NAMALWA (cell line): ENCODE data around the gene NAV2.
"Not testable (repeated sequence)": the region's sequence is repeated elsewhere in the genome, so short reads cannot be mapped to it uniquely, and the experiment has no call there.

ENCODE experiments used
- DNase-seq: peaks from one replicate; pipeline ENCODE4 v3.0.0-alpha.2; 2015; ENCODE audit warnings: low spot score

The NAV2 gene

GRCh38 chr11:19895776-19896175 is 183.1 kb downstream of the NAV2 start:
- no peak for DNase-seq

DNA sequence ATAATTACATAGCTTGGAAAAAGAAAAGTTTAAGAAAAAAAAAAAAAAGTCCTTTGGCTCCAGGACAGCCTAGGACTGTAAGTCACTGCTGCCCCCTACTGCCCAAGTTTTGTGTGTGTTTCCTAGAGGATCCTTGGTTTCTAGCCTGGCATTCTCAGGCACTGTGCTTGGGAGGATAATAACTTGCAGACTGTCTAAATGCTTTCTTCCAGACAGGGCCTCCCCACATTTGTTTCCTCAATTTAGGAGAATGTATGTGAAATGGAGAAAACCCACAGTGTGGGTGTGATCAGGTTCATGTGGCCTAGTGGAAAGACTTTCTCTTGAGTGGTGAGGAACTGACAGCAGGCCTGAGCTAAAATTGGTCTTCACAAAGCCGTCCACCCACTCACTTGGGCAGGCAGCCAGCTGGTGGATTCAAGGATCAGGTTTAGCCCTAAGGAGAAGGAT is 191.0 kb downstream of the NAV2 start:
- peak; percentile 68 for DNase-seq

- DNase-seq: peak; percentile 7
These were observed 192.7 kb downstream of the NAV2 start for GRCh38 chr11:19905280-19905853.

GRCh38 chr11:19906126-19906525 is 193.5 kb downstream of the NAV2 start:
- peak; percentile 3 for DNase-seq

DNA sequence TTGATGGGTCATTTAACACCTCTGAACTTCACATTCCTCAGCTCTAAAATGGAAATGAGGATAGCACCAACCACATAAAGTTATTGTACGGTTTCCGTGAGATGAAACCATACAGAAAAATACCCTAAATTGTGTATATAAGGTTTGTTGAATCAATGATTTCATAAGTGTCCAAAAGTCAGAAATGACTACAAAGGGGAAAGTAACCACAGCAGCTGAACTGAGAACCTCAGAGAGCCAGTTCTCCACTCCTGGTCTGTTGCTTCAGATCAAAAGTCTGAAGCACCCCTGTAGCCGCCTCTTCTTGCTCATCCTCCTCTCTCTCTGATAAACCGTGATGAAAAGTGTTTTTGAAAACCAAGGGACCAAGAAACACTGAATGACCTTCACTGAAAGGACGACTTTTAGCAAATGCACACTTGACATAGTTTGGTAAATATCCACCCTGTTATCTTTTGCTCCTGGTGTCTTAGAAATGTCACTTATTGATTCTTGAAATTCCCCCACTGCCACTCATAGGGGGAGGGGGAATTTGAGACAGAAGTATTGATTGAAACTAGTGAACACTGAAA is 194.5 kb downstream of the NAV2 start:
- no peak for DNase-seq

GRCh38 chr11:19907839-19908238 is 195.2 kb downstream of the NAV2 start:
- no peak for DNase-seq

GRCh38 chr11:19910931-19911330 is 198.3 kb downstream of the NAV2 start:
- DNase-seq: no peak

DNA sequence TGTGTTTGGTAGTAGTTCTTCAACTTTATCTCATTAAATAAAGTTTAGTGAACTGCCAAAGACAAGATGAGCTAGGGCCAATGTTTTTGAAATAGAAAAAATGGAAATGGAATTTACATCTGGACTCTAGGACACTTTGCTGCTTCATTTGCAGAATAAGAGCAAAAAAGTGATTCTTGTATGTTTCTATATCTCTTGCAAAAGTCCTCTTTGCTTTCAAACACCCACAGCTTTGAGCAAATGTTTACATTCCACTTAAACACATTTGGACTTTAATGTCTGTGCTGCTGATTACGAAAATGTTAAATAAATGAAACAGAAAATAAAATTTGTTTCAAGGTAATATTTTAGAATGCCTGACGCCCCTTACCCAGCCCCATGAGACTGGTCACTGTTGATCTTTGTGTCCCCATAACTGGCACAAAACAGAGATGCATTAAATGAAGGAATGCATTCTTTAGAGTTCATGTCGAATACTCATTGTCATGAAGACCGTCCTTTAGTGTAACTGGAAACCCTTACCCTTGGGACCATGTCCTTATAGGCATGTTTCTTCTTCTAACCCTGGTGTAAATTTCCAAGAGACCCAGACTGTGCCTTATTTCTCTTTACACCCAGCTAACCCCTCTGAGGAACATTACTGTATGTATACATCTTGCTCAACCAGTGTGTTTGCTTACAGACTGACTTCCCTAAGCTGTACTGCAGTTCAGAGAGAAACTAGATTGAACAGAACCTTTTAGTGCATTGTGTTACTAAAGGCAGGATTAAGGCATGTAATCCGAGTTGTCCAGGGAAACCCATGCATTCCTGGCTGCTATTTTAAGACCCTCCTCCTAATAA is 199.7 kb downstream of the NAV2 start:
- no peak for DNase-seq

DNA sequence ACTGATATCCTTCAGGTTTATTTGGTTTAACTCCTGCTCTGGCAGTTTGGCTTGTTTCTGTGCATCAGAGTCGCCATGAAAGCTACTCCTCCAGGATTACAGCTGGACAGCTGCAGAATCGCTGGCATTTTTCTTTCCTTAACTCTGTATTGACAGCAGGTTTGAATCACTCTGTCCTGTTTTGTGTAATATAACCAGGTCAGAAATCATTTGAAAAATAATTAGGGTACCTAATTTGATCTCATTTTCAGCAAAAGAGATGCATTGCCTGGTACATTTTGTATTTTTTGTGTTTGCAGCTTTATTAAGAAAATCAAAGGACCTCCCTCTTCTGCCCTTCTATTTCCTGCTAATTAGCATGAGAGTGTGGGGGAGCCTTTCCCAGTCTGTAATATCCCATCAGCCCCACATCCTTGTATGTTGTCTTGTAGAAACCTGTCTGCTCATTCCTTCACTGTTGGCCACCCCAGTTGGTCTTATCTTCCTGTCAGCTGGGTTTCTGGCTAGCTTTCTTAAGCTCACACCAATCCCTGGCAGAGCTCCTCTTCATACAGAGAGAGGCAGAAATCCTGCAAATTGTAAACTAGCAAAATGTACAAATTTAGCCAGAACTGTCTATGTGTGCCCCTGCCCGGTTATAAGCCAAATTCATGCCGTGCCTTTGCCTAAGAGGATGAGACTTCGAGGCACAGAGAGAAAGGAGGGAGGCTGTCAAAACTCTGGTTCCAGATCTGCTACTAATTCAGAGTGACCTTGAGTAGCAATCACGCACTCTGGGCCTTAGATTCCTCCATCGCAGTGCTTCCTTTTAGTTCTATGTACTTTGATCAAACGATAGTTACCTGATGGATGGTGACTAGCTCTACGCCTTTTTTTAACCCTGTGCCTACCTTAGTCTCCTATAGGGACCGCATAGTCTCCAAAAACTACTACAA is 200.6 kb downstream of the NAV2 start:
- DNase-seq: no peak

DNA sequence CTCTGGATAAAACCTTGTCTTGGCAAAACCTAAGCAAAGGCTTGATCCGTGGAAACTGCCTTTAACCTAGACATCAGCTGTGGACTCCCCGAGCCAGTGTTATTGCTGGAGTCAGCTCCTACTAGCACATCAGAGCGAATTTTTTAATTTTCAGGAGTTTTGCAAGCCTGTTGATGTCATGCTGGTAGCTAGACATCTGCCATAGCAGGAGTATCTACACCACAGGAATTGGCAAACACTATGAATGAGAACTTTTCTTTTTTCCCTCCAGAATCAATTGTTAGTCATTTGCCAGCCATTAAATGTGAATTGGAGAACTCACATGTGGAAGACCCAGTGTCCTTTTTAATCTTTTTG is 201.2 kb downstream of the NAV2 start:
- DNase-seq: no peak

DNA sequence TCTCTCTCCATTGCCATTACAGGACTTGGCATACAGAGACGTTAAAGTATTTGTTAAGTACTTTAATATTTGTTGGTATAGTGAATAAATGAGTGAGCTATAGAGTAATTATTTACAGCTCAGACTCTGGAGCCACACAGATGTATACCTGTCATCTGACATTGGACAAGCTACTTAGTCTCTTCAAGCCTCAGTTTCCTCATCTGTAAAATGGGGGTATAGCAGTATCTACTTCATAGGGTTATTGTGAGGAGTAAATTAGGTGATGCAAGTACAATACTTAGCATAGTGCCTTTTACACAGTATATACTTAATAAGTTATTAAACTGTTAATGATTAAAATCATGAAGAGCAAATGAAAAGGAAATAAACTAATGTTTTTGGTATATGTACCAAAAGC is 203.2 kb downstream of the NAV2 start:
- no peak for DNase-seq

GRCh38 chr11:19917069-19917468 is 204.4 kb downstream of the NAV2 start:
- no peak for DNase-seq

DNA sequence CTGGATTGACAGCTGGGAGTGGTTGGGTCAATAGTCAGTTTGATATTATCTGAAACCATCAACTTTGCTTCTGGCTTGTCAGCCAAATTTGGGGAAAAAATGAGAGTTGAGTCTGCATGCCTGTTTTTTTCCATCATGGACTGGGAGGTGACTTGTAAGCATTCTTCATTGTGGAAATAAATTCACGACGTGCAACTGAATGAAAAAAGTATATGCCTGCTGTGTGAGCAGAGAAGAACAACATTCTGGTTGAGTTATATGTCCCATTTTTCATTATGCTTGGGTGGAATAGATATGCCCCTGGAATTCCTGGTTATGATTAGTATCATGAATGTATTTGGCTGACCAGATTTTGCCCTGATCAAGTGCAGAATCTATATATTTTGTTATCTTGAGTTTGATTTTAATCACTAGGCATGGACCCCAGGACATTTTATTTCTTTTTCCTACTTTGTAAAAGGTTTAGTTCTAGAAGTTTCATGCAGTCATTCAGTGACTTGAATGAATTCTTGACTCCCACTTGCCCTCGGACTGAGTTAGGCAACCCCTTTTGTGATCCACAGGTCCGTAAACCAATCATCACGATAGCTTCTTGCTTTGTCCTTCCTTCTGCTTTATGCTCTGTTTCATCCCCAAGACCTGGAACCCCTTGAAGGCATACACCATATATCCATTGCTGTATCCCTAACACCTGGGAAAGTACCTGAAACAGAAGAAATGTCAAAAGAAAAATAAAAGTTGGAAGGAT is 205.8 kb downstream of the NAV2 start:
- no peak for DNase-seq

GRCh38 chr11:19919050-19919561 is 206.5 kb downstream of the NAV2 start:
- no peak for DNase-seq

DNA sequence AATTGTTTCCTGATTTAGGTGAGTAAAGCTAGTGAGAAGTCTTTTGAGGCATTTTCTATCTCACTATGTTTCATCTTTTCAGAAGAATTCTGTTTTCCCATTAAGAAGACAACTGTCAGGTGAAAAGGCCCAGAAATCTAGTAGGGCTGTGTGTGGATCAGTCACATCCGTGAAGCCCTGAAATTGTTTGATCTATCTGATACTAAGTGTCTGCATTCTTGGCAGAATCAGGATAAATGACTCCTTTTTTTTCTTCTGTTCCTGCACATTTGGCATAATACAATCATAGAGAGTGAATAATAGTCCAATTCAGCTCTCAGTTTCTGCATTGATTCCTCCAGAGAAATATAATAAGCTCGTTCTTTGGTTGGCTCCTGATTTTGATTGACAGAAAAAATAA is 208.3 kb downstream of the NAV2 start:
- DNase-seq: no peak

GRCh38 chr11:19921976-19922688 is 209.5 kb downstream of the NAV2 start:
- no peak for DNase-seq

DNA sequence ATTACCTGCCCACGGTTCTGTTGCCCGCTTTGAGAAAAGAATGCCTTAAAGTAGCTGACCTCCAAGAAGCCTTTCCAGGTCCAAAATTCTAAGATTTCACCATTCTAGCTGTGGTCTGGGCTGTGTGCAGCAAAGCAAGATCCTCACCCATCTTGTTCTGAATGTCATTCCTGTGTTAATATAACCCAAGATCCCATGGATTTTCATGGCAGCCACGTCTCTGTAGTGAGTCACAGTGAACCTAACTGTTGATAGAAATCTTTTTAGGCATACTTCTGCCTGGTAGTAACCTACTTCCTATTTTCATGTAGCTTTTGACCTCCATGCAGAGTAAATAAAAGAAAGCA is 210.0 kb downstream of the NAV2 start:
- no peak for DNase-seq

- no peak for DNase-seq
These were observed 211.0 kb downstream of the NAV2 start for GRCh38 chr11:19923626-19924025.

- no peak for DNase-seq
These were observed 211.7 kb downstream of the NAV2 start for GRCh38 chr11:19924311-19924710.

- DNase-seq: no peak
These were observed 212.1 kb downstream of the NAV2 start for GRCh38 chr11:19924716-19925115.

GRCh38 chr11:19927403-19927802 is 214.8 kb downstream of the NAV2 start:
- DNase-seq: not testable (repeated sequence)
